ENCODE measurements around the gene LMTK3.
"Not testable (repeated sequence)": the region's sequence is repeated elsewhere in the genome, so short reads cannot be mapped to it uniquely, and the experiment has no call there.

LMTK3 gene

GRCh38 chr19:48541813-48542212 is 30.2 kb upstream of the LMTK3 start:
- no peak for DNase-seq (ENCODE audit: low read depth in 2 of 2)

- no peak for DNase-seq (ENCODE audit: low read depth in 2 of 2)
These were observed 28.5 kb upstream of the LMTK3 start for GRCh38 chr19:48540110-48540509.

- no peak for DNase-seq (ENCODE audit: low read depth in 2 of 2)
These were observed 28.0 kb upstream of the LMTK3 start for GRCh38 chr19:48539503-48540096.

- DNase-seq (ENCODE audit: low read depth in 2 of 2): not testable (repeated sequence)
These were observed 26.4 kb upstream of the LMTK3 start for GRCh38 chr19:48538057-48538456.

- no peak for DNase-seq (ENCODE audit: low read depth in 2 of 2)
These were observed 25.9 kb upstream of the LMTK3 start for GRCh38 chr19:48537541-48537940.

- no peak for DNase-seq (ENCODE audit: low read depth in 2 of 2)
These were observed 22.1 kb upstream of the LMTK3 start for GRCh38 chr19:48533770-48534169.

- DNase-seq (ENCODE audit: low read depth in 2 of 2): no peak
These were observed 19.1 kb upstream of the LMTK3 start for GRCh38 chr19:48530770-48531169.

- no peak for DNase-seq (ENCODE audit: low read depth in 2 of 2)
These were observed 18.6 kb upstream of the LMTK3 start for GRCh38 chr19:48530066-48530720.

- DNase-seq (ENCODE audit: low read depth in 2 of 2): no peak
These were observed 17.5 kb upstream of the LMTK3 start for GRCh38 chr19:48529156-48529555.

- no peak for DNase-seq (ENCODE audit: low read depth in 2 of 2)
These were observed 13.1 kb upstream of the LMTK3 start for GRCh38 chr19:48524732-48525131.

GRCh38 chr19:48524221-48524620 is 12.6 kb upstream of the LMTK3 start:
- no peak for DNase-seq (ENCODE audit: low read depth in 2 of 2)

GRCh38 chr19:48520134-48520533 is 8.5 kb upstream of the LMTK3 start:
- DNase-seq (ENCODE audit: low read depth in 2 of 2): no peak

- DNase-seq (ENCODE audit: low read depth in 2 of 2): not testable (repeated sequence)
These were observed 7.8 kb upstream of the LMTK3 start for GRCh38 chr19:48519426-48519825.

GRCh38 chr19:48518207-48518606 is 6.6 kb upstream of the LMTK3 start:
- DNase-seq (ENCODE audit: low read depth in 2 of 2): no peak

- DNase-seq (ENCODE audit: low read depth in 2 of 2): no peak
These were observed 4.9 kb upstream of the LMTK3 start for GRCh38 chr19:48516536-48516935.

GRCh38 chr19:48514123-48514458 is 2.5 kb upstream of the LMTK3 start:
- DNase-seq (ENCODE audit: low read depth in 2 of 2): no peak

- DNase-seq (ENCODE audit: low read depth in 2 of 2): peak; percentile 49 to 66
These were observed 1.9 kb upstream of the LMTK3 start for GRCh38 chr19:48513289-48514122.

- DNase-seq (ENCODE audit: low read depth in 2 of 2): no peak
These were observed 1.1 kb upstream of the LMTK3 start for GRCh38 chr19:48512504-48513288.

GRCh38 chr19:48511321-48511731 is 309 bp downstream of the LMTK3 start:
- DNase-seq (ENCODE audit: low read depth in 2 of 2): no peak

- peak; percentile 62 to 70 for DNase-seq (ENCODE audit: low read depth in 2 of 2)
These were observed 990 bp downstream of the LMTK3 start for GRCh38 chr19:48510421-48511268.

- no peak for DNase-seq (ENCODE audit: low read depth in 2 of 2)
These were observed 2.0 kb downstream of the LMTK3 start for GRCh38 chr19:48509467-48510194.
